Esophagus (tissue), 2 donors: Measurements from ENCODE around the gene AHRR. TPM values are rescaled to one million over a fixed set of nuclear protein-coding genes. Genes with fewer than 3 reads are reported as not detected.
"Not testable (repeated sequence)": the region's sequence is repeated elsewhere in the genome, so short reads cannot be mapped to it uniquely, and the experiment has no call there.

Experiments
- H3K27ac ChIP-seq, 2 donors: one replicate each; pipeline ENCODE4 v1.5.1; 2013; ENCODE audit warnings: low read depth in 2 of 2, mild to moderate bottlenecking in 2 of 2, inconsistent platforms in 1 of 2, low read length in 1 of 2, moderate library complexity in 1 of 2
- H3K27me3 ChIP-seq, 2 donors: one replicate each; pipeline ENCODE4 v1.6.1; 2013; ENCODE audit warnings: low read length in 2 of 2, control low read depth in 1 of 2, mild to moderate bottlenecking in 1 of 2; ENCODE audit not compliant: insufficient read depth in 2 of 2, control insufficient read depth in 1 of 2
- H3K36me3 ChIP-seq, 2 donors: one replicate each; pipeline ENCODE4 v1.6.1; 2013; ENCODE audit warnings: low read length in 1 of 2; ENCODE audit not compliant: control insufficient read depth in 2 of 2, insufficient read depth in 2 of 2
- H3K4me1 ChIP-seq, 2 donors: one replicate each; pipeline ENCODE4 v1.6.1; 2013; ENCODE audit warnings: low read length in 1 of 2; ENCODE audit not compliant: control insufficient read depth in 2 of 2, insufficient read depth in 2 of 2
- H3K4me3 ChIP-seq, 2 donors: one replicate each; pipeline ENCODE4 v1.5.1; 2013; ENCODE audit warnings: low read length in 2 of 2, mild to moderate bottlenecking in 2 of 2, low read depth in 1 of 2, moderate library complexity in 1 of 2
- H3K9me3 ChIP-seq, 2 donors: one replicate each; pipeline ENCODE4 v1.6.1; 2013; ENCODE audit warnings: mild to moderate bottlenecking in 2 of 2, low read depth in 1 of 2, low read length in 1 of 2, moderate library complexity in 1 of 2; ENCODE audit not compliant: control insufficient read depth in 2 of 2, insufficient read depth in 1 of 2
- WGBS, 2 donors: extraction: QIAGEN DNeasy Blood & Tissue Kit; methylation state at CpG; one replicate each; pipeline ENCODE4 v1.1.7; 2013; 5-methylcytosine and 5-hydroxymethylcytosine counted together
- polyA plus RNA-seq, 2 donors: library from polyadenylated mRNA; stranded (reverse); fragments of 200-250 nt; gene quantifications; one replicate each; pipeline ENCODE4 v1.2.3, GENCODE V29; 2013
- donor health status: healthy with polysubstance abuse.
- donor health status: Bipolar disorder and iron deficiency.

AHRR gene
- polyA plus RNA-seq, result 1 to 10 TPM; 1.2 to 1.7 TPM

GRCh38 chr5:321230-321725 lies at the start of gene AHRR:
AHRR (plus strand) TSS chr5:321714; CDS start chr5:343903, 22,189 bp downstream.
- Histone ChIP-seq H3K36me3 (peaks cover under 1 to 10% of the 10 kb centered on the region in 2 donors), H3K9me3 (no peaks in the 10 kb centered on the region), H3K4me3 (peak within 1 kb of the TSS; percentile 46 to 49), H3K27ac (peak within 1 kb of the TSS; percentile 47 to 56), H3K27me3 (peaks cover 0 to 5% of the 10 kb centered on the region in 2 donors), H3K4me1 (peaks cover 7 to 8% of the 10 kb centered on the region in 2 donors)
- 1% methylated on average over 23 to 51 of the region's 51 CpGs for WGBS, 2 donors

GRCh38 chr5:271828-272167 lies 49.7 kb upstream of the AHRR start:
- H3K4me3 ChIP-seq, result peak overlapping the region; percentile 95 to 98
- peak overlapping the region; percentile 96 to 97 for H3K27ac ChIP-seq
- not testable (repeated sequence) for H3K27me3 ChIP-seq, H3K9me3 ChIP-seq, H3K4me1 ChIP-seq, H3K36me3 ChIP-seq
- 1 to 2% methylated on average over 27 to 41 of the region's 41 CpGs for WGBS, 2 donors

GRCh38 chr5:273091-273490 lies 48.4 kb upstream of the AHRR start:
- H3K9me3 ChIP-seq, H3K27me3 ChIP-seq, H3K27ac ChIP-seq, H3K4me1 ChIP-seq, H3K36me3 ChIP-seq: not testable (repeated sequence)
- WGBS, 2 donors, result 81 to 85% methylated on average over 8 to 9 of the region's 9 CpGs
- peak overlapping the region in 1 of 2 donors; percentile 33 for H3K4me3 ChIP-seq

- H3K36me3 ChIP-seq, H3K27me3 ChIP-seq, H3K27ac ChIP-seq, H3K4me1 ChIP-seq, H3K9me3 ChIP-seq: not testable (repeated sequence)
- peak overlapping the region in 1 of 2 donors; percentile 33 for H3K4me3 ChIP-seq
- WGBS, 2 donors, result 87 to 92% methylated on average over 7 of the region's 7 CpGs
These were observed 48.0 kb upstream of the AHRR start for GRCh38 chr5:273491-273890.

- not testable (repeated sequence) for H3K4me1 ChIP-seq, H3K9me3 ChIP-seq, H3K36me3 ChIP-seq, H3K27me3 ChIP-seq, H3K27ac ChIP-seq
- WGBS, 2 donors, result 73 to 75% methylated on average over 7 of the region's 7 CpGs
- H3K4me3 ChIP-seq, result peak overlapping the region in 1 of 2 donors; percentile 35
These were observed 47.2 kb upstream of the AHRR start for GRCh38 chr5:274346-274745.

GRCh38 chr5:278646-279045 lies 42.9 kb upstream of the AHRR start:
- H3K4me1 ChIP-seq, result no peaks in the 10 kb centered on the region
- no peaks in the 10 kb centered on the region for H3K9me3 ChIP-seq
- H3K4me3 ChIP-seq, result no peak overlapping the region
- no peak overlapping the region for H3K27ac ChIP-seq
- WGBS, 2 donors, result 93 to 95% methylated on average over 9 of the region's 9 CpGs
- peaks cover 3 to 7% of the 10 kb centered on the region in 2 donors for H3K36me3 ChIP-seq
- no peaks in the 10 kb centered on the region for H3K27me3 ChIP-seq

- not testable (repeated sequence) for H3K4me3 ChIP-seq, H3K36me3 ChIP-seq
- WGBS, 2 donors, result 75 to 80% methylated on average over 14 of the region's 14 CpGs
These were observed 42.4 kb upstream of the AHRR start for GRCh38 chr5:279051-279665.

GRCh38 chr5:285991-286557 lies 35.4 kb upstream of the AHRR start:
- H3K9me3 ChIP-seq, result no peaks in the 10 kb centered on the region
- H3K4me1 ChIP-seq, result no peaks in the 10 kb centered on the region
- H3K27ac ChIP-seq, result no peak overlapping the region
- H3K36me3 ChIP-seq, result peaks cover 15 to 22% of the 10 kb centered on the region in 2 donors
- no peak overlapping the region for H3K4me3 ChIP-seq
- 88 to 92% methylated on average over 14 of the region's 14 CpGs for WGBS, 2 donors
- H3K27me3 ChIP-seq, result no peaks in the 10 kb centered on the region

More at GRCh38 chr5:279051-279665, 42.4 kb upstream of the AHRR start:
- H3K4me1 ChIP-seq, H3K27ac ChIP-seq, H3K9me3 ChIP-seq, H3K27me3 ChIP-seq: not testable (repeated sequence)

GRCh38 chr5:290200-290599 lies 31.3 kb upstream of the AHRR start:
- H3K4me3 ChIP-seq, H3K4me1 ChIP-seq, H3K9me3 ChIP-seq, H3K27me3 ChIP-seq, H3K27ac ChIP-seq: not testable (repeated sequence)
- peaks cover 5 to 12% of the 10 kb centered on the region in 2 donors for H3K36me3 ChIP-seq
- WGBS, 2 donors, result 92% methylated on average over 13 of the region's 13 CpGs

- not testable (repeated sequence) for H3K27ac ChIP-seq, H3K27me3 ChIP-seq, H3K36me3 ChIP-seq, H3K9me3 ChIP-seq, H3K4me3 ChIP-seq, H3K4me1 ChIP-seq
- 97 to 98% methylated on average over 10 of the region's 10 CpGs for WGBS, 2 donors
These were observed 30.2 kb upstream of the AHRR start for GRCh38 chr5:291345-291744.
